Measurements from ENCODE around the gene IKZF3.

Gene IKZF3

GRCh38 chr17:39816272-39816671 is 47.8 kb downstream of the IKZF3 start:
- DNase-seq (ENCODE audit: low read depth in 2 of 2) = no peak

GRCh38 chr17:39814497-39814896 is 49.6 kb downstream of the IKZF3 start:
- DNase-seq (ENCODE audit: low read depth in 2 of 2) = no peak

- DNase-seq (ENCODE audit: low read depth in 2 of 2) = peak in 1 of 2 donors; percentile 44
Observed at GRCh38 chr17:39813631-39814030, 50.5 kb downstream of the IKZF3 start.

GRCh38 chr17:39812466-39812865 is 51.6 kb downstream of the IKZF3 start:
- DNase-seq (ENCODE audit: low read depth in 2 of 2) = no peak

GRCh38 chr17:39810939-39811728 is 53.0 kb downstream of the IKZF3 start:
- no peak for DNase-seq (ENCODE audit: low read depth in 2 of 2)

GRCh38 chr17:39809221-39809620 is 54.9 kb downstream of the IKZF3 start:
- no peak for DNase-seq (ENCODE audit: low read depth in 2 of 2)

- no peak for DNase-seq (ENCODE audit: low read depth in 2 of 2)
Observed at GRCh38 chr17:39808409-39808997, 55.6 kb downstream of the IKZF3 start.

GRCh38 chr17:39804839-39805238 is 59.3 kb downstream of the IKZF3 start:
- no peak for DNase-seq (ENCODE audit: low read depth in 2 of 2)

GRCh38 chr17:39801055-39801454 is 63.1 kb downstream of the IKZF3 start:
- no peak for DNase-seq (ENCODE audit: low read depth in 2 of 2)

GRCh38 chr17:39800540-39800939 is 63.6 kb downstream of the IKZF3 start:
- peak in 1 of 2 donors; percentile 21 for DNase-seq (ENCODE audit: low read depth in 2 of 2)

- no peak for DNase-seq (ENCODE audit: low read depth in 2 of 2)
Observed at GRCh38 chr17:39799395-39799794, 64.7 kb downstream of the IKZF3 start.

GRCh38 chr17:39794249-39794970 is 69.7 kb downstream of the IKZF3 start:
- no peak for DNase-seq (ENCODE audit: low read depth in 2 of 2)

GRCh38 chr17:39793301-39793872 is 70.7 kb downstream of the IKZF3 start:
- DNase-seq (ENCODE audit: low read depth in 2 of 2) = no peak

GRCh38 chr17:39792526-39793221 is 71.4 kb downstream of the IKZF3 start:
- DNase-seq (ENCODE audit: low read depth in 2 of 2) = no peak

GRCh38 chr17:39791111-39791992 is 72.8 kb downstream of the IKZF3 start:
- no peak for DNase-seq (ENCODE audit: low read depth in 2 of 2)

GRCh38 chr17:39787743-39788484 is 76.2 kb downstream of the IKZF3 start:
- DNase-seq (ENCODE audit: low read depth in 2 of 2) = no peak

- no peak for DNase-seq (ENCODE audit: low read depth in 2 of 2)
Observed at GRCh38 chr17:39787041-39787440, 77.1 kb downstream of the IKZF3 start.

GRCh38 chr17:39782980-39783379 is 81.1 kb downstream of the IKZF3 start:
- no peak for DNase-seq (ENCODE audit: low read depth in 2 of 2)

- DNase-seq (ENCODE audit: low read depth in 2 of 2) = no peak
Observed at GRCh38 chr17:39782481-39782880, 81.6 kb downstream of the IKZF3 start.

- no peak for DNase-seq (ENCODE audit: low read depth in 2 of 2)
Observed at GRCh38 chr17:39781861-39782213, 82.3 kb downstream of the IKZF3 start.
